SJCRH30 (cell line): ENCODE results near the gene TCEA2. TPM values are rescaled to one million over a fixed set of nuclear protein-coding genes. Genes with fewer than 3 reads are reported as not detected.

Source experiments
- DNase-seq, 2 experiments: peaks; one replicate each; pipeline ENCODE4 v3.0.0-alpha.2; 2015 to 2020
- H3K27ac ChIP-seq: fragments of 250-450 bp; sonication (Bioruptor Pico); 2 replicates; pipeline ENCODE4 v1.5.1; 2020; ENCODE audit warnings: mild to moderate bottlenecking, moderate library complexity
- H3K27me3 ChIP-seq: fragments of 250-450 bp; sonication (Bioruptor Pico); 2 replicates; pipeline ENCODE4 v1.5.1; 2020; ENCODE audit warnings: mild to moderate bottlenecking, moderate library complexity
- H3K36me3 ChIP-seq: fragments of 250-450 bp; sonication (Bioruptor Pico); 2 replicates; pipeline ENCODE4 v1.5.1; 2020; ENCODE audit warnings: mild to moderate bottlenecking, moderate library complexity
- H3K4me1 ChIP-seq: fragments of 250-450 bp; sonication (Bioruptor Pico); 2 replicates; pipeline ENCODE4 v1.5.1; 2020; ENCODE audit warnings: mild to moderate bottlenecking, moderate library complexity
- H3K4me3 ChIP-seq: fragments of 250-450 bp; sonication (Bioruptor Pico); 2 replicates; pipeline ENCODE4 v1.5.1; 2020; ENCODE audit warnings: mild to moderate bottlenecking, moderate library complexity
- H3K9me3 ChIP-seq: fragments of 250-450 bp; sonication (Bioruptor Pico); replicated peaks from 2 replicates; pipeline ENCODE4 v1.5.1; 2020; ENCODE audit warnings: mild to moderate bottlenecking, moderate library complexity
- total RNA-seq: library from RNA; depleted of rRNA; stranded (reverse); fragments of >200 nt; shearing (Covaris generic); gene quantifications from 2 replicates; pipeline ENCODE4 v1.2.3, GENCODE V29; 2014

Gene TCEA2
- total RNA-seq, 1 experiment from 2014 or later: 16.9 TPM

DNA sequence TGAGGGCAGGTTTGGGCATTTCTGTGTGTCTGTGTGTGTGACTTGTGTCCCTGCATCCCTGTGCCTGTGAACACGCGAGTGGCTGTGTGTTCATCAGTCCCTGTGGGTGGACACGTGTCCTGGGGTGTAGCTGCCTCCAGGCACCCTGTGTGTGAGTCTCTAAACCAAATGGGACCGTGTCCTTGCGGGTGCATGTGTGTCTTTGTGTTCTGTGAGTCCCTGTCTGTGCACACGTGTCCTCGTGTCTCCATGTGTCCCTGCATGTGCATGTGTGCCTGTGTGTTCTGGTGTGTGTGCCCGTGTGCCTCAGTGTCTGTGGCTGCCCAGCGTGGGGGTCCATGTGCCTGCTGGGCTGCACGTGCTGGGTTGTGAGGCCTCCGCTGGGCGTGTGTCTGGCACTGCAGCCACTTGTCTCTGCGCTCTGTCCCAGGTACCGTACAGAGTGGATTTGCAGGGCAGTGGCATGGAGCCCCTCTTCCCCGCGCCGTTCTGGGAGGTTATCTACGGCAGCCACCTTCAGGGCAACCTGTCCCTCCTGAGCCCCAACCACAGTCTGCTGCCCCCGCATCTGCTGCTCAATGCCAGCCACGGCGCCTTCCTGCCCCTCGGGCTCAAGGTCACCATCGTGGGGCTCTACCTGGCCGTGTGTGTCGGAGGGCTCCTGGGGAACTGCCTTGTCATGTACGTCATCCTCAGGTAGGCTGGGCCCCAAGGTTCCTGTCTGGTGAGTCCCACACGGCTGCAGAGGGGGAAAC, 29.4 kb downstream of the TCEA2 start:
- Histone ChIP-seq H3K27me3 (peaks cover 17% of the 10 kb centered on the region), H3K27ac (no peak overlapping the region), H3K4me1 (no peaks in the 10 kb centered on the region), H3K9me3 (no peaks in the 10 kb centered on the region), H3K36me3 (no peaks in the 10 kb centered on the region), H3K4me3 (no peak overlapping the region)
- DNase-seq: no peak

DNA sequence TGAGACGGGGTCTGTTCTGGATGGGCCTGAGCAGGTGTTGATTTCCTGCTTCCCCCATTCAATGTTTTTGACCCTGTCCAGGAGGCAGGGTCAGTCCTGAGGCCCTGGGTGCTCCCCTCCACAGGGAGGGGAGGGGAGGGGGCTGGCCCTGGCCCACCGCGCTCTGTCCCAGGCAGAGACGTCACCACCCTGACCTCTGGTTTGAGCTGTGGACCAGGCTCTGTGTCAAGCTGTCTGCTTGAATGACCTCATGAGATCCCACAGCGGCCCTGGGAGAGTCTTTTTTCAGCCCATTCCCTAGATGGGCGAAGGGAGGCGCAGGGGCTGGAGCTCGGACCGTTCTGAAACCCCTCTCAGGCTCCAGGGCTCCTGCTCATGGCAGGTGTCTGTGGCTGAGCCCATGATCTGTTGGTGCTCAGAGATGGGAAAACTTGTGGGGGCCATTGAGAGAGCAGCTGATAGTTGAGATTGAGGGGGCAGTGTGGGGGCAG, 30.1 kb downstream of the TCEA2 start:
- no peak overlapping the region for H3K27ac ChIP-seq
- no peaks in the 10 kb centered on the region for H3K36me3 ChIP-seq
- no peaks in the 10 kb centered on the region for H3K4me1 ChIP-seq
- DNase-seq: peak in 1 of 2 experiments; percentile 39
- no peak overlapping the region for H3K4me3 ChIP-seq
- no peaks in the 10 kb centered on the region for H3K9me3 ChIP-seq
- H3K27me3 ChIP-seq: peaks cover 17% of the 10 kb centered on the region

- DNase-seq: no peak
- Histone ChIP-seq H3K27me3 (peaks cover 21% of the 10 kb centered on the region), H3K4me1 (no peaks in the 10 kb centered on the region), H3K27ac (no peak overlapping the region), H3K36me3 (no peaks in the 10 kb centered on the region), H3K9me3 (no peaks in the 10 kb centered on the region), H3K4me3 (no peak overlapping the region)
These were observed 32.5 kb downstream of the TCEA2 start for GRCh38 chr20:64095455-64095854.

- H3K4me1 ChIP-seq: no peaks in the 10 kb centered on the region
- no peaks in the 10 kb centered on the region for H3K36me3 ChIP-seq
- no peak overlapping the region for H3K27ac ChIP-seq
- H3K4me3 ChIP-seq: no peak overlapping the region
- H3K27me3 ChIP-seq: peaks cover 24% of the 10 kb centered on the region
- no peaks in the 10 kb centered on the region for H3K9me3 ChIP-seq
- no peak for DNase-seq
These were observed 32.9 kb downstream of the TCEA2 start for GRCh38 chr20:64095927-64096326.

GRCh38 chr20:64096535-64096934, 33.5 kb downstream of the TCEA2 start:
- Histone ChIP-seq H3K4me3 (no peak overlapping the region), H3K9me3 (no peaks in the 10 kb centered on the region), H3K27me3 (peaks cover 23% of the 10 kb centered on the region), H3K4me1 (no peaks in the 10 kb centered on the region), H3K36me3 (no peaks in the 10 kb centered on the region), H3K27ac (no peak overlapping the region)
- DNase-seq: no peak

DNA sequence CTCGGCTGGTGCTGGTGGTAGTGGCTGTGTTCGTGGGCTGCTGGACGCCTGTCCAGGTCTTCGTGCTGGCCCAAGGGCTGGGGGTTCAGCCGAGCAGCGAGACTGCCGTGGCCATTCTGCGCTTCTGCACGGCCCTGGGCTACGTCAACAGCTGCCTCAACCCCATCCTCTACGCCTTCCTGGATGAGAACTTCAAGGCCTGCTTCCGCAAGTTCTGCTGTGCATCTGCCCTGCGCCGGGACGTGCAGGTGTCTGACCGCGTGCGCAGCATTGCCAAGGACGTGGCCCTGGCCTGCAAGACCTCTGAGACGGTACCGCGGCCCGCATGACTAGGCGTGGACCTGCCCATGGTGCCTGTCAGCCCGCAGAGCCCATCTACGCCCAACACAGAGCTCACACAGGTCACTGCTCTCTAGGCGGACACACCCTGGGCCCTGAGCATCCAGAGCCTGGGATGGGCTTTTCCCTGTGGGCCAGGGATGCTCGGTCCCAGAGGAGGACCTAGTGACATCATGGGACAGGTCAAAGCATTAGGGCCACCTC, 35.5 kb downstream of the TCEA2 start:
- no peaks in the 10 kb centered on the region for H3K4me1 ChIP-seq
- H3K27ac ChIP-seq: no peak overlapping the region
- peaks cover 20% of the 10 kb centered on the region; the same call in 1 of the 2 replicates for H3K27me3 ChIP-seq
- no peaks in the 10 kb centered on the region for H3K9me3 ChIP-seq
- H3K36me3 ChIP-seq: no peaks in the 10 kb centered on the region
- no peak for DNase-seq
- no peak overlapping the region for H3K4me3 ChIP-seq

DNA sequence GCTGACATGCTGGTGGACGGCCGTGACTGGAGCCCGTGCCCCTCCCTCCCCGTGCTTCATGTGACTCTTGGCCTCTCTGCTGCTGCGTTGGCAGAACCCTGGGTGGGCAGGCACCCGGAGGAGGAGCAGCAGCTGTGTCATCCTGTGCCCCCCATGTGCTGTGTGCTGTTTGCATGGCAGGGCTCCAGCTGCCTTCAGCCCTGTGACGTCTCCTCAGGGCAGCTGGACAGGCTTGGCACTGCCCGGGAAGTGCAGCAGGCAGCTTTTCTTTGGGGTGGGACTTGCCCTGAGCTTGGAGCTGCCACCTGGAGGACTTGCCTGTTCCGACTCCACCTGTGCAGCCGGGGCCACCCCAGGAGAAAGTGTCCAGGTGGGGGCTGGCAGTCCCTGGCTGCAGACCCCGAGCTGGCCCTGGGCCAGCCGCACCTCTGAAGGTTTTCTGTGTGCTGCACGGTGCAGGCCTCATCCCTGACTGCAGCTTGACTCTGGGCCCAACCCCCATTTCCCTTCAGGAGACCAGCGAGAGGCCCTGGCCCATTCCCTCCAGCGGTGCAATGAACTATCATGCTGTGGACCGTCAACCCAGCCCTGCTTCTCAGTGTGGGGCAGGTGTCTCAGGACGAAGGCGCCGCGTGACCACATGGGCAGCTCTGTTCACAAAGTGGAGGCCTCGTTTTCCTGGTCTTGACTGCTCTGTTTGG, 36.2 kb downstream of the TCEA2 start:
- Histone ChIP-seq H3K4me3 (no peak overlapping the region), H3K36me3 (no peaks in the 10 kb centered on the region), H3K27ac (no peak overlapping the region), H3K9me3 (no peaks in the 10 kb centered on the region), H3K27me3 (peaks cover 25% of the 10 kb centered on the region; the same call in 1 of the 2 replicates), H3K4me1 (no peaks in the 10 kb centered on the region)
- no peak for DNase-seq

DNA sequence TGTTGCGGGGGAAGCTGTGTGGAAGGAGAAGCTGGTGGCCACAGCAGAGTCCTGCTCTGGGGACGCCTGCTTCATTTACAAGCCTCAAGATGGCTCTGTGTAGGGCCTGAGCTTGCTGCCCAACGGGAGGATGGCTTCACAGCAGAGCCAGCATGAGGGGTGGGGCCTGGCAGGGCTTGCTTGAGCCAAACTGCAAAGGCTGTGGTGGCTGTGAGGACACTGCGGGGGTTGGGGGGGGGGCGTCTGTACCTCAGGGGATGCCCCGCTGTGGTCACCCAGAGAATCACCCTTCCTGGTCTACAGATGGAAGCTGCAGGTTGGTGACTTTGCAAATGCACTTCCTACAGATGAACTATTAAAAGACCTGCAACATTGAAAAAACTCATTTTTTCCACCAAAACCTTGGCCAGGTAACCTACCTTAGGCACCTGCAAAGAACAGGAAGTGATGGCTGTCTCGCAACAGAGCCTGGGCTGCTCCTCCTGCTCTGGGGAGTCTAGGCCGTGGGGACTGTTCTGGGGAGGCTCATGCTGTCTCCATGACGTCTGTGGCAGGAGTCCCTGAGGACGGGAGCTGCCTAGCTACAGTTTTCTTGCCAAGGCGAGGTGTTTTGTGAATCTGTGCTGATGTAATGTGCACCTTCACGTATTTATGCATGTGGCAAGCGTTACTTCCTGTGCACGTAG, 37.0 kb downstream of the TCEA2 start:
- Histone ChIP-seq H3K36me3 (no peaks in the 10 kb centered on the region), H3K4me3 (no peak overlapping the region), H3K9me3 (no peaks in the 10 kb centered on the region), H3K27me3 (peaks cover 25% of the 10 kb centered on the region; the same call in 1 of the 2 replicates), H3K4me1 (no peaks in the 10 kb centered on the region), H3K27ac (no peak overlapping the region)
- DNase-seq: no peak

DNA sequence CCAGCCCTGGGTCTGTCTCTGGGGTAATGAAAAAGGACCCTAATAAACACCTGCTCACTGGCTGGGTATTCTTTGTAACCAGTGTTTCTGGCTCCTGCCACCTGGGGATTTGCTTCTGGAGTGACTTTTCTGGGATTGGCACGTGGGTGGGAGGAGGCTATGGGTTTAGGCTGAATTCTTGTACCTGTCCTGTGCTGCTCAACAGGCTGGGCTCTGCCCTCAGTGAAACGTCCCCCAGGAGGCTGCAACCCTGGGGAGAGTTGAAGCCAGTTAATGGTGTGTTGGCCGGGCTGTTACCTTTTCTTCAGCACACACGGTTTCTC, 37.5 kb downstream of the TCEA2 start:
- Histone ChIP-seq H3K9me3 (no peaks in the 10 kb centered on the region), H3K27ac (no peak overlapping the region), H3K27me3 (peaks cover 25% of the 10 kb centered on the region; the same call in 1 of the 2 replicates), H3K4me1 (no peaks in the 10 kb centered on the region), H3K36me3 (no peaks in the 10 kb centered on the region), H3K4me3 (no peak overlapping the region)
- DNase-seq: no peak

- H3K27ac ChIP-seq: no peak overlapping the region
These were observed 38.1 kb downstream of the TCEA2 start for GRCh38 chr20:64100946-64101688.

GRCh38 chr20:64101731-64102621, 39.0 kb downstream of the TCEA2 start:
- no peak for DNase-seq
- H3K9me3 ChIP-seq: no peaks in the 10 kb centered on the region
- peaks cover 30% of the 10 kb centered on the region; the same call in 1 of the 2 replicates for H3K27me3 ChIP-seq
- H3K27ac ChIP-seq: no peak overlapping the region
- H3K4me3 ChIP-seq: 0 out of 2 replicates have a peak overlapping the region, but pooled peaks have one; percentile 4
- H3K36me3 ChIP-seq: no peaks in the 10 kb centered on the region
- H3K4me1 ChIP-seq: no peaks in the 10 kb centered on the region

More at GRCh38 chr20:64100946-64101688, 38.1 kb downstream of the TCEA2 start:
- DNase-seq: no peak
- Histone ChIP-seq H3K36me3 (no peaks in the 10 kb centered on the region), H3K27me3 (peaks cover 25% of the 10 kb centered on the region; the same call in 1 of the 2 replicates), H3K4me1 (no peaks in the 10 kb centered on the region), H3K9me3 (no peaks in the 10 kb centered on the region), H3K4me3 (no peak overlapping the region)

GRCh38 chr20:64102647-64103354, 39.8 kb downstream of the TCEA2 start:
- no peak for DNase-seq
- Histone ChIP-seq H3K27ac (no peak overlapping the region), H3K27me3 (peaks cover 37% of the 10 kb centered on the region), H3K36me3 (no peaks in the 10 kb centered on the region), H3K9me3 (no peaks in the 10 kb centered on the region), H3K4me3 (no peak overlapping the region), H3K4me1 (no peaks in the 10 kb centered on the region)
